ENCODE data around the gene IFT20.

Gene IFT20

DNA sequence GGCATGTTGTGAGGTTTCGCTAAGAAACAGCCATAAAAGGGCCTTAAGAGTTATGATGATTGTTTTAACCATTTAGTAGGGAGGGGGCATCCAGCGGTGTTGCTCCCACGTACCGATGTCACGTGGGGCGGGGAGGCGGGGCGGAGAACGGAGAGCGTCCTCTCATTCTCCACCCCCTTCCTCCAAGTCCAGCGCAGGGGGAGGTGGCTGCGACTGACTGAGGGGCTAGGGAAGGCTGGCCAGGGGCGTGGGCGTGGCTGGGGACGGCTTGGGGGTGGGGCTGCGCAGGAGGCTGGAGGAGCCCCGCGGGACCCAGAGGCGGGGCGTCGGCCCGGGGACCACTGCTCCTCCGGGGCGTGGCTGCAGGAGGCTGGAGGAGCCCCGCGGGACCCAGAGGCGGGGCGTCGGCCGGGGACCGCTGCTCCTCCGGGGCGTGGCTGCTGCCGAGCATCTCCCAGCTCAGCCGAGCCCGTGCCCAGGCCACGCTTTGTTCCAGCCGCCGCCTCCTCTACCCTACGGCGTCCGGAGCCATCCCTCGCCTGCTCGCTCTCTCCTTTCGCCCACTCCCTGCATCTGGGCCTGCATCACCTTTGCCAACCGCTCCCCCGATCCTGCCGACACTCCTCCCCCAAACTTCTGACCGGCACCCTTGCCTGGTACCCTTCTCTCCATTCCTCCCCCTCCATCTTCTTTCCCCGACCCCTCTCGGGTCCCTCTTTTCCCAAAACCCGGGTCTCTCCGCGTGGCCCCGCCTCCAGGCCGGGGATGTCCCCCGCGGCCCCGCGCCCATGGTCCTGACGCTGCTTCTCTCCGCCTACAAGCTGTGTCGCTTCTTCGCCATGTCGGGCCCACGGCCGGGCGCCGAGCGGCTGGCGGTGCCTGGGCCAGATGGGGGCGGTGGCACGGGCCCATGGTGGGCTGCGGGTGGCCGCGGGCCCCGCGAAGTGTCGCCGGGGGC, 36.3 kb upstream of the IFT20 start, which contains the start of gene SARM1:
Gene SARM1 (plus strand): TSS at position 450 of the 958 bp plus-strand sequence. CDS start 339 bp downstream, at position 789.
- TF ChIP-seq FOXM1 (IDR thresholded peaks at IDR 0.05; ENCODE audit: borderline replicate concordance, low read depth) (no peak), CEBPB (IDR thresholded peaks at IDR 0.05) (no peak), RAD21 (IDR thresholded peaks at IDR 0.05; ENCODE audit: low read depth) (no peak), CREB1 (IDR thresholded peaks at IDR 0.05; ENCODE audit: low read depth) (no peak), ZBTB7A (IDR thresholded peaks at IDR 0.05; ENCODE audit: low read depth) (0 out of 2 replicates have a peak, but pooled peaks have one; percentile 45), TEAD4 (IDR thresholded peaks at IDR 0.05) (no peak)
- TF ChIP-seq, protein P1, sequence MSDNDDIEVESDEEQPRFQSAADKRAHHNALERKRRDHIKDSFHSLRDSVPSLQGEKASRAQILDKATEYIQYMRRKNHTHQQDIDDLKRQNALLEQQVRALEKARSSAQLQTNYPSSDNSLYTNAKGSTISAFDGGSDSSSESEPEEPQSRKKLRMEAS (IDR thresholded peaks at IDR 0.05) = 0 out of 2 replicates have a peak, but pooled peaks have one; percentile 27
- TF ChIP-seq, protein P2, sequence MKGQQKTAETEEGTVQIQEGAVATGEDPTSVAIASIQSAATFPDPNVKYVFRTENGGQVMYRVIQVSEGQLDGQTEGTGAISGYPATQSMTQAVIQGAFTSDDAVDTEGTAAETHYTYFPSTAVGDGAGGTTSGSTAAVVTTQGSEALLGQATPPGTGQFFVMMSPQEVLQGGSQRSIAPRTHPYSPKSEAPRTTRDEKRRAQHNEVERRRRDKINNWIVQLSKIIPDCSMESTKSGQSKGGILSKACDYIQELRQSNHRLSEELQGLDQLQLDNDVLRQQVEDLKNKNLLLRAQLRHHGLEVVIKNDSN (IDR thresholded peaks at IDR 0.05) = peak; percentile 96

DNA sequence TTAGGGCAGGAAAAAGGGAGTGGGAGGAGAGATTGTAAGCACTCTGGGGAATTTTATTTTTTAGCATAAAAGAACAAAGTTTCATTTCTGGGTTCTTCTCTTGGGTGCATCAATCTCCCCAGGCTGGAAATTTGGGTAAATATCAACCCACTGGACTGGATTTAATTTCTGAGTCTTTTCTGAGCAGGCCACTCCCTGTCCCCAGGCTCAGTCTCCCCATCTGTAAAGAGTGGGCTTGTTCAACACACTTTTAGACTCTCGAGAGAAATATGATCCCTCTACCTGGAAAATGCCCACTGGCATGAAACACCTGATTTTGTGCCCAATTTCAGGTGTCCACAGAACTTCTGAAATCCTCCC, 35.5 kb upstream of the IFT20 start:
- no peak for TF ChIP-seq NFIC (IDR thresholded peaks at IDR 0.05)
- no peak for TF ChIP-seq EGR1 (IDR thresholded peaks at IDR 0.05)
- TF ChIP-seq YY1 (IDR thresholded peaks at IDR 0.05; ENCODE audit: low read depth) = no peak
- TF ChIP-seq TCF12 (IDR thresholded peaks at IDR 0.05; ENCODE audit: low read depth) = no peak
- TF ChIP-seq TAF1 (IDR thresholded peaks at IDR 0.05; ENCODE audit: low read depth) = no peak
- TF ChIP-seq, protein P2 (IDR thresholded peaks at IDR 0.05) = no peak
- TF ChIP-seq RAD21 (IDR thresholded peaks at IDR 0.05; ENCODE audit: low read depth) = no peak
- TF ChIP-seq EP300 (IDR thresholded peaks at IDR 0.05; ENCODE audit: borderline replicate concordance) = no peak
- TF ChIP-seq, protein P1 (IDR thresholded peaks at IDR 0.05) = no peak
- no peak for TF ChIP-seq CEBPB (IDR thresholded peaks at IDR 0.05)
- TF ChIP-seq TEAD4 (IDR thresholded peaks at IDR 0.05) = no peak
- no peak for TF ChIP-seq ZBTB7A (IDR thresholded peaks at IDR 0.05; ENCODE audit: low read depth)

DNA sequence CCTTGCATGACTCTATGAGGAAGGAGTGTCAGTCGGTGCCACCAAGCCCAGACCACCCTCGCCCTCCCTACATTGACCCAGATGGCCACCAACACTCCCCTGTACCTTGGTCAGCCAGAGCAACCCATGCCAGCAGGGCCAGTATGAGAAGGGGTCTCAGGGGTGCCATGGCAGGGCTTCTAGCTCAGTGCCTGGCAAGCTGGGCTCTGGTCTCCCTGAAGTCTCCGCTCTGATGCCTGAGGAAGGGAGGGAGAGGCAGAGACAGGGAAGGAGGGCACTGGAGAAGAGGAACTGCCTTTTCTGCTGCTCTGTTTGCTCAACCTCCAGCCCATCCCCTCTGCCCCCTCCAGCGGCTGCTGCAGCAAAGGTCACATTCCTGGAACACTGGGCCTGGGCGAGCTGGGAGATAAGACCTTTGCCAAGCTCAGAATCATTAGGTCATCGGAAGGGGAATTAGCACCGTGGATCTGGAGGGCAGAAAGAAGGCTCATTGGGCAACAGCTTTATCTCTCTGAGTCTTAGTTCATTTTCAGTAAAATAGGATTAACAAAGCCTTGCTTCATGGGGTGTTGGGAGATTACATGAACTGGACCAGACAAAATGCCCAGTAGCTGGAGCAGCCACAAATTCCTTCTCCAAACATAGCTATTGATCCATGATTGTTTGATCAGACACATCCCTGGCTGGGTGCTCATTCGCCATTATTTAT, 34.9 kb upstream of the IFT20 start, which contains the start of gene VTN:
Gene VTN (minus strand): TSS at position 273 of the 709 bp plus-strand sequence. CDS start 104 bp downstream, at position 169.
- TF ChIP-seq, protein P2 (IDR thresholded peaks at IDR 0.05) = no peak
- TF ChIP-seq, protein P3, sequence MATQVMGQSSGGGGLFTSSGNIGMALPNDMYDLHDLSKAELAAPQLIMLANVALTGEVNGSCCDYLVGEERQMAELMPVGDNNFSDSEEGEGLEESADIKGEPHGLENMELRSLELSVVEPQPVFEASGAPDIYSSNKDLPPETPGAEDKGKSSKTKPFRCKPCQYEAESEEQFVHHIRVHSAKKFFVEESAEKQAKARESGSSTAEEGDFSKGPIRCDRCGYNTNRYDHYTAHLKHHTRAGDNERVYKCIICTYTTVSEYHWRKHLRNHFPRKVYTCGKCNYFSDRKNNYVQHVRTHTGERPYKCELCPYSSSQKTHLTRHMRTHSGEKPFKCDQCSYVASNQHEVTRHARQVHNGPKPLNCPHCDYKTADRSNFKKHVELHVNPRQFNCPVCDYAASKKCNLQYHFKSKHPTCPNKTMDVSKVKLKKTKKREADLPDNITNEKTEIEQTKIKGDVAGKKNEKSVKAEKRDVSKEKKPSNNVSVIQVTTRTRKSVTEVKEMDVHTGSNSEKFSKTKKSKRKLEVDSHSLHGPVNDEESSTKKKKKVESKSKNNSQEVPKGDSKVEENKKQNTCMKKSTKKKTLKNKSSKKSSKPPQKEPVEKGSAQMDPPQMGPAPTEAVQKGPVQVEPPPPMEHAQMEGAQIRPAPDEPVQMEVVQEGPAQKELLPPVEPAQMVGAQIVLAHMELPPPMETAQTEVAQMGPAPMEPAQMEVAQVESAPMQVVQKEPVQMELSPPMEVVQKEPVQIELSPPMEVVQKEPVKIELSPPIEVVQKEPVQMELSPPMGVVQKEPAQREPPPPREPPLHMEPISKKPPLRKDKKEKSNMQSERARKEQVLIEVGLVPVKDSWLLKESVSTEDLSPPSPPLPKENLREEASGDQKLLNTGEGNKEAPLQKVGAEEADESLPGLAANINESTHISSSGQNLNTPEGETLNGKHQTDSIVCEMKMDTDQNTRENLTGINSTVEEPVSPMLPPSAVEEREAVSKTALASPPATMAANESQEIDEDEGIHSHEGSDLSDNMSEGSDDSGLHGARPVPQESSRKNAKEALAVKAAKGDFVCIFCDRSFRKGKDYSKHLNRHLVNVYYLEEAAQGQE (IDR thresholded peaks at IDR 0.05; ENCODE audit: low read depth) = no peak
- no peak for TF ChIP-seq TAF1 (IDR thresholded peaks at IDR 0.05; ENCODE audit: low read depth)

DNA sequence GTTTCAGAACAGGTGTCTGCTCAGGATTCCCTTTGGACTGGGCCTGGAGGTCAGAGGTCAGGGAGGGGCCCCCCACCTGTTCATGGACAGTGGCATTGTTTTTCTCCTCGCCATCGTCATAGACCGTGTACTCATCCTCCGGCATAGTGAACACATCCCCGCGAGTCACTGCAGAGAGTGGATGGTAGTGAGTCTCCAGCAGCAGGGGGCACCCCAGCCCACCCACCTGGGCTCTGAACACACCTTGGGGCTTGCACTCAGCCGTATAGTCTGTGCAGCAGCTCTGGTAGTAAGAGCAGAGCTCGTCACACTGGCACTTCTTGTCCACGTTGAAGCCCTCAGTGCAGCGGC, 34.4 kb upstream of the IFT20 start:
- TF ChIP-seq RAD21 (IDR thresholded peaks at IDR 0.05; ENCODE audit: low read depth) (no peak), EGR1 (IDR thresholded peaks at IDR 0.05) (no peak)
- TF ChIP-seq, protein P2 (IDR thresholded peaks at IDR 0.05) = no peak

DNA sequence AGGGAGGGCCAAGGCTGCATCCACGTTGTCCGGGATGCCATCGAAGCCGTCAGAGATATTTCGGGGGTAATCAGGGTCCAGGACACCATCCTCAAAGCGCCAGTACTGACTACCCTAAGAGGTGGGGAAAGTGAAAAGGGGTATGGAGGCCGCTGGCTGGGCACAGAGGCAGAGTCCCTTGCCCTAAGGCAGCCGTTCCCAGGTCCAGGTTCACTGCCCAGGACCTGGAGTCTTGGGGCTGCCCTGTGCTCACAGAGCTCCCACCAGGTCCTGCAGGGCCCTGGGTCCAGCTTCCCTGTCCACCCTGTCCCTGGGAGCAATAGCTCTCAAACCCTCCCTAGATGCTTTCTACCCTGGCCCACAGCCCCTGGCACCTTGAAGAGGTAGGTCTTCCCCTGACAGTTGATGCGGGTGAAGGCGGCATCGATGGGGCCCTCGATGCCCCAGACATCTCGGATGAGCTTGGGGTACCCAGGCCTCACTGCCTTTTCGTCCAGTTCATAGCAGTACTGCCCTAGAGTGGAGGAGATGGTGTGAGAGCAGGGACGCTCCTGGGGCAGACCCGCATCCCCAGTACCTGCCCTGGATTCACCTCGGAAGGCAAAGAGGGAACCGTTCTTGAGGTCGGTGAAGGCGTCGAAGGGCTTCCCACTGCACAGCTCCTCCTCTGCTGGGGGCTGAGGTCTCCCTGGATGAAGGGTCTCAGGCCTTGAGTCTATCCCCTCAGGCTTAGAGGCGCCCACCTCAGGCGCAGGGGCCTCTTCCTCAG, 33.8 kb upstream of the IFT20 start:
- TF ChIP-seq EP300 (IDR thresholded peaks at IDR 0.05; ENCODE audit: borderline replicate concordance) (no peak), FOXM1 (IDR thresholded peaks at IDR 0.05; ENCODE audit: borderline replicate concordance, low read depth) (no peak)

DNA sequence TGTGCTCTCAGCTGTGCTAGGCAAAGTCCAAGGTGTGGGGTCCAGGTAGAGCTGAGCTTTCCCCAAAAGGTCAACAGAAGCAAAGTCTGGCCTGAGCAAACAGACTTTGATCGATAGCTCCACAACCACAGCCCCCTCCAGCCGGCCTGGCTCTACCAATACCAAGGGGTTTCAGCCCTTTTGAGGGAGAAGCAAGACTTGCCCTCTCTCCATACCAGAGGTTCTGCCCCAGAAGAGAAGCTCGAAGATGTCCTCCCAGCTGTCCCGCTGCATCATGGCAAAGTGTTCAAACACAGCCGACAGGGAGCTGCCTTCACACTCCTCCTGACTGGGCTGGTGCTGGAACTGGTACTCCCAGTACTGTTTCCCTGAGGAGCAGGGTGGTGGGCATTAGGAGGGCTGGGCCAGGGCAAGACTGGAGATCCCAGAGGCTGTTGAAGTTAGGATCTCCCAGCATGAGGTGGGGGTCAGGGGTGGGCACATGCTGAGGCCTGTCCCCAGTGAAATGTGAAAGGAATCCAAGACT, 33.1 kb upstream of the IFT20 start:
- TF ChIP-seq EGR1 (IDR thresholded peaks at IDR 0.05) = no peak
- TF ChIP-seq TEAD4 (IDR thresholded peaks at IDR 0.05) = no peak
- no peak for TF ChIP-seq RAD21 (IDR thresholded peaks at IDR 0.05; ENCODE audit: low read depth)
- TF ChIP-seq CEBPB (IDR thresholded peaks at IDR 0.05) = no peak
- TF ChIP-seq, protein P3 (IDR thresholded peaks at IDR 0.05; ENCODE audit: low read depth) = no peak
- no peak for TF ChIP-seq TCF12 (IDR thresholded peaks at IDR 0.05; ENCODE audit: low read depth)
- no peak for TF ChIP-seq CREB1 (IDR thresholded peaks at IDR 0.05; ENCODE audit: low read depth)
- no peak for TF ChIP-seq YY1 (IDR thresholded peaks at IDR 0.05; ENCODE audit: low read depth)
- TF ChIP-seq, protein P2 (IDR thresholded peaks at IDR 0.05) = no peak
- TF ChIP-seq TAF1 (IDR thresholded peaks at IDR 0.05; ENCODE audit: low read depth) = no peak
- TF ChIP-seq ZBTB7A (IDR thresholded peaks at IDR 0.05; ENCODE audit: low read depth) = no peak
- TF ChIP-seq NFIC (IDR thresholded peaks at IDR 0.05) = no peak
- TF ChIP-seq, protein P1 (IDR thresholded peaks at IDR 0.05) = no peak
- TF ChIP-seq EP300 (IDR thresholded peaks at IDR 0.05; ENCODE audit: borderline replicate concordance) = no peak
- TF ChIP-seq FOXM1 (IDR thresholded peaks at IDR 0.05; ENCODE audit: borderline replicate concordance, low read depth) = no peak

Data from Ishikawa (cell line).